Nephron (organoid): ENCODE measurements around the gene RXRA.

Experiments used
- H3K27ac Mint-ChIP-seq, 3 experiments: 2 replicates each; pipeline ENCODE4 v1.8.0; 2020; ENCODE audit warnings: mixed read lengths in 3 of 3, mild to moderate bottlenecking in 2 of 3, moderate library complexity in 1 of 3
- H3K27me3 Mint-ChIP-seq: 2 replicates; pipeline ENCODE4 v1.8.0; 2021; ENCODE audit warnings: low read depth, mild to moderate bottlenecking, moderate library complexity, mixed read lengths
- H3K36me3 Mint-ChIP-seq: 2 replicates; pipeline ENCODE4 v1.8.0; 2020; ENCODE audit warnings: low read depth, mixed read lengths
- H3K4me1 Mint-ChIP-seq: 2 replicates; pipeline ENCODE4 v1.8.0; 2020; ENCODE audit warnings: mixed read lengths
- H3K4me3 Mint-ChIP-seq, 3 experiments: 2 replicates each; pipeline ENCODE4 v1.8.0; 2020; ENCODE audit warnings: mild to moderate bottlenecking in 3 of 3, mixed read lengths in 3 of 3, moderate library complexity in 2 of 3
- H3K9me3 Mint-ChIP-seq: 2 replicates; pipeline ENCODE4 v1.8.0; 2020; ENCODE audit warnings: mixed read lengths
- CTCF ChIP-seq, 3 experiments: fragments of 200-600 bp; sonication (generic); IDR thresholded peaks; one replicate each; pipeline ENCODE4 v1.5.0; 2021; ENCODE audit warnings: antibody characterized with exemption in 3 of 3; ENCODE audit not compliant: unreplicated experiment in 3 of 3

The RXRA gene

DNA sequence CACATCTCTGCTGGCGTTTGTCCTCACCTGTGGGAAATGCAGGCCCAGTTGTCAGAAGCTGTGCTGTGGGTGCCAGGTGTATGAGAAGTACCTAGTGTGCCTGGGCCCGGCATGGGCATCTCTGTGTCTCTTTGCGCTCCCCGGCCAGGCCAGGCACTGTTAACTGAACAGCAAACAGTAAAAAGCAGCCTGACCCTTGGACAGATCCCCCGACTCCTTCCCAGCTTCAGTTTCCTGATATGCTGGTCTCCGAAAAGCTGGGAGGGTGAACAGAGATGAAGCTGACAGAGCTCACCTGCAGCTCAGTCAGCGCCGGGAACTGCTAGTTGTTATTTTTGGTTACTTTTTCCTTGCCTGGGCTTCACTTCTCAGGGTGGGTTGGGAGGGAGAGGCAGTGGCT, 28.9 kb downstream of the RXRA start:
- H3K27me3 Mint-ChIP-seq: peaks cover 3% of the 10 kb centered on the region
- H3K4me3 Mint-ChIP-seq: no peak overlapping the region
- no peaks in the 10 kb centered on the region for H3K36me3 Mint-ChIP-seq
- no peaks in the 10 kb centered on the region for H3K9me3 Mint-ChIP-seq
- TF ChIP-seq CTCF (IDR thresholded peaks at IDR 0.05; ENCODE audit: unreplicated experiment in 3 of 3): no peak
- H3K27ac Mint-ChIP-seq: no peak overlapping the region
- H3K4me1 Mint-ChIP-seq: peaks cover 29% of the 10 kb centered on the region

DNA sequence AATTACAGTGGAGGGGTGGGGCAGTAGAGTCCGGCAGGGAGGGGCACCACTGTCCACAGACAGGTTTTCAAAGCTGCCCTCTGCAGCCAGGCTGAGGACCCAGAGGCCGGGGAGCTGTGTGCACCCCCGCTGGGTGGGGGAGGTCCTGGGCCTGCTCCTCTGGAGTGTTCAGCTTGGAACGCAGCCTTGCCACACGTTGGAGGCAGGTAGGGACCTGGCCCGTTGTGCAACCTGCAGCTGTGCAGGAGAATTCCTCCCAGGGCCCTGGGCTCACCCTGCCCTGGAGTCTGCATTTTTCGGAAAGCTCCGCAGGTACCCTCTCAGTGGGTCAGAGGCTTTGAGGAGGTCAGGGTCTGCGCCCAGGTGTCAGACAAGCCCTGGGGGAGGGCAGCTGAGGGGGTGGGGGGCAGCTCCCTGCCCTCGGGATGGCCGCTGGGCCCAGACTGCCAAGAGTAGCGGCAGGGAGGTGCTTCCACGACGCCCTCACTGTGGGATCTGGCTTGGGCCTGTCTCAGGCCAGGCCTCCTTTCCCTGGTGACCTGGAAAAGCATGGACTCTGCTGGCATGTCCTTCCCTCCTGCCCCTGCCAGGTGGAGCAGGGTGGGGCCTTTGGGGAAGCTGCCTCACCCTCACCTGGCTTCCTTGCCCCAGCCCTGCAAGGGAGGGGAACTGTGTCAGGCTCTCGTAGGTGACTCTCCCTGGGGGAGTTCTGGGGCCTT, 29.5 kb downstream of the RXRA start:
- no peak overlapping the region for H3K27ac Mint-ChIP-seq
- TF ChIP-seq CTCF (IDR thresholded peaks at IDR 0.05; ENCODE audit: unreplicated experiment in 3 of 3): no peak
- H3K4me1 Mint-ChIP-seq: peaks cover 27% of the 10 kb centered on the region
- no peaks in the 10 kb centered on the region for H3K36me3 Mint-ChIP-seq
- H3K9me3 Mint-ChIP-seq: no peaks in the 10 kb centered on the region
- H3K4me3 Mint-ChIP-seq: no peak overlapping the region
- H3K27me3 Mint-ChIP-seq: peaks cover 3% of the 10 kb centered on the region

DNA sequence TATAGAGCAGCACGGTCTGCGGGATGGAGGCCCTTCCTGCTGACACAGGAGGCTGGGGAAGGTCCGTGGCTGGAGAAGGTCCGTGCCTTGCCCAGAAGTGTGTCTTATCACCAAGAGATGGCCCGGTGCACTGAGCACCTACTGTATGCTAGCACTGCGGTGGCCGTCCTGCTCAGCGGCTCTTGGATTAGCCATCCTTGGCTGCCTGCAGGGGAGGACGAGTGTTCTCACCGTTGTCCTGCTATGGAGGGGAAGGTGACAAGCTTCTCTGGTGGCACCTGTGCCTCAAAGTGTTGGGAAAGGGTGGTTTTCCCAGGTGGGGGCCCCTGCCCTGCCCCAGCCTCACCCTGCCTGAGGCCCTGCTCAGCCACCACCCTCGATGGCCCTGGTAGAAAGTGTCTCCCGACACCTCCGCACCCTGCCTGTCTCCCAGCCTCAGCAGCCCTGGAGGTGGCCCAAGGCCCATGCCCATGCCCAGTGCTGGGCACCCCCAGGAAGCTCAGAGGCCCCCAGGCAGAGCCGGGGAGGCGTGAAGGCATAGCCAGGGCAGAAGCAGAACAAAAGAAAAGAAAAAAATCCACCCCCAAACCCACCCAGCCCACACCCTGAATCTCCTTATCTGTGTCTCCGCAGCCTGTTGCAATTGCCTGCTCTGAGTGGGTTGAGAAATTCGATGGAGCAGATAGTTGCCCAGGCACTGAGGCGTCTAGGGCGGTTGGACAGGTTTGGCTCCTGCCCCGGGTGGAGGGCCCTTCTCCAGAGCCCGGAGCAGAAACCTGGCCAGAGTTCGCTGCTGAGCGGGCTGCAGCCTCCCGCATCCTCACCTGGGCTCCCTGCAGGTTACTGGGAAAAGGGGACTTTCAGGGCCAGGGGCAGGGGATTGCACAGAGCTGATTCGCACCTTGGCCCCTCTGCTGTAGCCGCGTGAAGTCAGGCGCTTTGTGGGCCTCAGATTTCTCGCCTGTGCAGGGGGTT, 30.5 kb downstream of the RXRA start:
- H3K27ac Mint-ChIP-seq: no peak overlapping the region
- no peak overlapping the region for H3K4me3 Mint-ChIP-seq
- TF ChIP-seq CTCF (IDR thresholded peaks at IDR 0.05; ENCODE audit: unreplicated experiment in 3 of 3): no peak
- peaks cover 17% of the 10 kb centered on the region for H3K4me1 Mint-ChIP-seq
- H3K27me3 Mint-ChIP-seq: peaks cover 2% of the 10 kb centered on the region
- H3K36me3 Mint-ChIP-seq: no peaks in the 10 kb centered on the region
- H3K9me3 Mint-ChIP-seq: no peaks in the 10 kb centered on the region

DNA sequence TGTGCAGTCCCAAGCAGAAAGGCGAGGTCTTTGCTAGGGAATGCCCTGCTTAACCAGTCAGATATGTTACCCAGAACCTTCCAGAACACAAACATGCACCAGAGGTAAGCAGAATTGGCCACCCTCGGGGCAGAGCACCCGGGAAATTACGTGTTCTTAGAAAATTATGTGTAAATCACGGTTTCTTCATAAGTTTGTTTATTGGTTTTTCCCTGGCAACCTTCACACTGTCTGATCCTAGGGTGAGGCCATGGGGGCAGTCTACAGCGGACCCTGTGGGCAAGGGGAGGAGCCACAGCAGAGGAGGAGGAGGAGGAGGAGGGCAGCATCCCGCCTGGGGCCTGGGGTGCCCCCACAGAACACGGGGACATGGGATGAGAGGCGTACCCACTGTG, 31.4 kb downstream of the RXRA start:
- no peak overlapping the region for H3K4me3 Mint-ChIP-seq
- H3K4me1 Mint-ChIP-seq: peaks cover 15% of the 10 kb centered on the region
- H3K9me3 Mint-ChIP-seq: no peaks in the 10 kb centered on the region
- H3K27me3 Mint-ChIP-seq: no peaks in the 10 kb centered on the region
- H3K36me3 Mint-ChIP-seq: no peaks in the 10 kb centered on the region
- no peak overlapping the region for H3K27ac Mint-ChIP-seq
- no peak for TF ChIP-seq CTCF (IDR thresholded peaks at IDR 0.05; ENCODE audit: unreplicated experiment in 3 of 3)

GRCh38 chr9:134358026-134358661, 31.9 kb downstream of the RXRA start:
- TF ChIP-seq CTCF (IDR thresholded peaks at IDR 0.05; ENCODE audit: unreplicated experiment in 3 of 3): no peak
- peaks cover 13% of the 10 kb centered on the region for H3K4me1 Mint-ChIP-seq
- H3K36me3 Mint-ChIP-seq: no peaks in the 10 kb centered on the region
- no peaks in the 10 kb centered on the region for H3K9me3 Mint-ChIP-seq
- H3K4me3 Mint-ChIP-seq: no peak overlapping the region
- no peak overlapping the region for H3K27ac Mint-ChIP-seq
- H3K27me3 Mint-ChIP-seq: no peaks in the 10 kb centered on the region
